IMR-90 (cell line): ENCODE measurements around the gene RGS7BP. TPM values are rescaled to one million over a fixed set of nuclear protein-coding genes. Genes with fewer than 3 reads are reported as not detected.

Source experiments
- ATAC-seq: fragments of 200-7000 bp; cut with Tn5 transposase; 2 replicates; pipeline ENCODE4 v1.9.1; 2020; ENCODE audit warnings: low read depth, mild to moderate bottlenecking, moderate library complexity
- BruUV-seq: library from RNA; stranded (reverse); fragments of 400-500 nt; replicated peaks from 2 replicates; lab custom pipeline; 2021; lab: Mats Ljungman, UMichigan
- CTCF ChIA-PET: fragments of 300-600 bp; formaldehyde crosslinking; extraction: SDS; loops from one replicate; lab custom pipeline; 2021; ENCODE audit warnings: antibody characterized with exemption; lab: Yijun Ruan, JAX
- POLR2A ChIA-PET: fragments of 300-600 bp; sonication (Branson Sonifier 250); formaldehyde crosslinking; loops from one replicate; lab custom pipeline; 2022; ENCODE audit warnings: antibody characterized with exemption; ENCODE audit not compliant: unreplicated experiment; lab: Charles Lee
- DNase-seq: peaks from one replicate; pipeline ENCODE4 v3.0.0; 2013
- H2AFZ ChIP-seq: replicated peaks from 2 replicates; pipeline ENCODE3; 2013; ENCODE audit warnings: low read length, mild to moderate bottlenecking; ENCODE audit not compliant: poor library complexity
- H2AK5ac ChIP-seq: 2 replicates; pipeline ENCODE4 v1.6.1; 2013; ENCODE audit warnings: low read depth, low read length, inconsistent platforms
- H2AK9ac ChIP-seq: replicated peaks from 2 replicates; pipeline ENCODE3; 2013; ENCODE audit warnings: mild to moderate bottlenecking, low read depth, low read length, moderate library complexity; ENCODE audit not compliant: poor library complexity
- H2BK120ac ChIP-seq: 2 replicates; pipeline ENCODE4 v1.6.1; 2013; ENCODE audit warnings: low read depth, low read length, inconsistent platforms
- H2BK15ac ChIP-seq: 3 replicates; pipeline ENCODE4 v1.6.1; 2013; ENCODE audit warnings: low read depth, low read length, inconsistent platforms
- H2BK20ac ChIP-seq: 2 replicates; pipeline ENCODE4 v1.6.1; 2013; ENCODE audit warnings: low read depth, mild to moderate bottlenecking, inconsistent platforms, low read length, moderate library complexity
- H2BK5ac ChIP-seq: 2 replicates; pipeline ENCODE4 v1.6.1; 2013; ENCODE audit warnings: mild to moderate bottlenecking, low read depth, low read length, inconsistent platforms; ENCODE audit not compliant: poor library complexity, severe bottlenecking
- H3K14ac ChIP-seq: replicated peaks from 2 replicates; pipeline ENCODE4 v1.6.1; 2013; ENCODE audit warnings: low read depth, low read length, inconsistent platforms
- H3K18ac ChIP-seq: 2 replicates; pipeline ENCODE4 v1.6.1; 2013; ENCODE audit warnings: low read depth, low read length, control low read depth
- H3K23ac ChIP-seq: 2 replicates; pipeline ENCODE4 v1.6.1; 2013; ENCODE audit warnings: low read depth, low read length, inconsistent platforms
- H3K27ac ChIP-seq: 2 replicates; pipeline ENCODE4 v1.5.1; 2013; ENCODE audit warnings: mild to moderate bottlenecking, control low read depth, low read length; ENCODE audit not compliant: insufficient read depth
- H3K27me3 ChIP-seq: 2 replicates; pipeline ENCODE4 v1.6.1; 2013; ENCODE audit warnings: low read length; ENCODE audit not compliant: control insufficient read depth, insufficient read depth
- H3K36me3 ChIP-seq: 2 replicates; pipeline ENCODE4 v1.6.1; 2013; ENCODE audit warnings: low read length, mixed read lengths; ENCODE audit not compliant: control insufficient read depth, insufficient read depth
- H3K4ac ChIP-seq: 2 replicates; pipeline ENCODE4 v1.6.1; 2013; ENCODE audit warnings: low read depth, low read length, inconsistent platforms
- H3K4me1 ChIP-seq: 2 replicates; pipeline ENCODE4 v1.6.1; 2013; ENCODE audit warnings: low read length, mixed read lengths; ENCODE audit not compliant: control insufficient read depth, insufficient read depth
- H3K4me2 ChIP-seq: 2 replicates; pipeline ENCODE4 v1.6.1; 2013; ENCODE audit warnings: low read depth, mild to moderate bottlenecking, control low read depth, low read length, moderate library complexity
- H3K4me3 ChIP-seq: 2 replicates; pipeline ENCODE4 v1.5.1; 2013; ENCODE audit warnings: low read depth, mild to moderate bottlenecking, control low read depth, low read length, moderate library complexity; ENCODE audit not compliant: insufficient read depth
- H3K56ac ChIP-seq: 2 replicates; pipeline ENCODE4 v1.6.1; 2013; ENCODE audit warnings: low read length, inconsistent platforms; ENCODE audit not compliant: insufficient read depth; ENCODE audit errors: extremely low read depth
- H3K79me1 ChIP-seq, 2 experiments: 2 replicates each; pipeline ENCODE4 v1.6.1; 2013; ENCODE audit warnings: low read length in 2 of 2, inconsistent platforms in 1 of 2, low read depth in 1 of 2
- H3K9ac ChIP-seq: 2 replicates; pipeline ENCODE4 v1.6.1; 2013; ENCODE audit warnings: low read depth, low read length, control low read depth
- H3K9me1 ChIP-seq: 2 replicates; pipeline ENCODE4 v1.6.1; 2013; ENCODE audit warnings: low read length, inconsistent platforms; ENCODE audit not compliant: insufficient read depth
- H3K9me3 ChIP-seq: 2 replicates; pipeline ENCODE4 v1.6.1; 2013; ENCODE audit warnings: low read length; ENCODE audit not compliant: control insufficient read depth, insufficient read depth
- H4K20me1 ChIP-seq: 2 replicates; pipeline ENCODE4 v1.6.1; 2013; ENCODE audit warnings: low read length, inconsistent platforms; ENCODE audit not compliant: insufficient read depth
- H4K5ac ChIP-seq: 2 replicates; pipeline ENCODE4 v1.6.1; 2013; ENCODE audit warnings: mild to moderate bottlenecking, low read depth, low read length, control low read depth
- H4K8ac ChIP-seq, 2 experiments: 2 replicates each; pipeline ENCODE4 v1.6.1; 2013; ENCODE audit warnings: low read depth in 2 of 2, low read length in 2 of 2, control low read depth in 1 of 2, inconsistent platforms in 1 of 2
- H4K91ac ChIP-seq: 2 replicates; pipeline ENCODE4 v1.6.1; 2013; ENCODE audit warnings: low read depth, low read length, inconsistent platforms; ENCODE audit not compliant: insufficient read depth
- BHLHE40 ChIP-seq: fragments of 150-350 bp; IDR thresholded peaks from 2 replicates; pipeline ENCODE4 v1.6.1; 2016; ENCODE audit warnings: mild to moderate bottlenecking, low read depth, low read length
- CEBPB ChIP-seq: IDR thresholded peaks from 2 replicates; pipeline ENCODE4 v1.6.1; 2012; ENCODE audit warnings: low read depth, low read length, improper control_type of control experiment
- CHD1 ChIP-seq: IDR thresholded peaks from 2 replicates; pipeline ENCODE4 v1.6.1; 2012; ENCODE audit warnings: low read depth, low read length, improper control_type of control experiment
- CTCF ChIP-seq: conservative IDR thresholded peaks from 2 replicates; pipeline ENCODE4 v1.5.1; 2012; ENCODE audit warnings: mild to moderate bottlenecking, low read depth, low read length, improper control_type of control experiment
- ELK1 ChIP-seq: fragments of 150-350 bp; IDR thresholded peaks from 2 replicates; pipeline ENCODE4 v1.6.1; 2016; ENCODE audit warnings: low read depth, mild to moderate bottlenecking, low read length, moderate library complexity, borderline replicate concordance
- FOS ChIP-seq: fragments of 150-350 bp; IDR thresholded peaks from 2 replicates; pipeline ENCODE4 v1.6.1; 2016; ENCODE audit warnings: low read depth, low read length
- MAFK ChIP-seq: IDR thresholded peaks from 2 replicates; pipeline ENCODE4 v1.6.1; 2012; ENCODE audit warnings: low read depth, low read length, improper control_type of control experiment
- MAZ ChIP-seq: IDR thresholded peaks from 2 replicates; pipeline ENCODE4 v1.6.1; 2012; ENCODE audit warnings: low read depth, mild to moderate bottlenecking, low read length, improper control_type of control experiment, moderate library complexity, borderline replicate concordance
- MXI1 ChIP-seq: IDR thresholded peaks from 2 replicates; pipeline ENCODE4 v1.6.1; 2012; ENCODE audit warnings: low read depth, mild to moderate bottlenecking, low read length, moderate library complexity, borderline replicate concordance
- NFE2L2 ChIP-seq: fragments of 150-350 bp; IDR thresholded peaks from 2 replicates; pipeline ENCODE4 v1.6.1; 2016; ENCODE audit warnings: low read depth, mild to moderate bottlenecking, low read length
- POLR2A ChIP-seq: IDR thresholded peaks from 2 replicates; pipeline ENCODE4 v1.6.1; 2012; ENCODE audit warnings: mild to moderate bottlenecking, low read depth, low read length
- RAD21 ChIP-seq: IDR thresholded peaks from 2 replicates; pipeline ENCODE4 v1.6.1; 2012; ENCODE audit warnings: low read length, improper control_type of control experiment
- RCOR1 ChIP-seq: IDR thresholded peaks from 2 replicates; pipeline ENCODE4 v1.6.1; 2012; ENCODE audit warnings: mild to moderate bottlenecking, low read length, improper control_type of control experiment; ENCODE audit not compliant: insufficient replicate concordance
- RFX5 ChIP-seq: IDR thresholded peaks from 2 replicates; pipeline ENCODE4 v1.8.0; 2012; ENCODE audit warnings: low read depth, mild to moderate bottlenecking, low read length, moderate library complexity
- SMC3 ChIP-seq: fragments of 150-350 bp; IDR thresholded peaks from 2 replicates; pipeline ENCODE4 v1.6.1; 2016; ENCODE audit warnings: low read depth, mild to moderate bottlenecking, antibody characterized with exemption, low read length, moderate library complexity
- USF2 ChIP-seq: fragments of 150-350 bp; IDR thresholded peaks from 2 replicates; pipeline ENCODE4 v1.6.1; 2017; ENCODE audit warnings: mild to moderate bottlenecking, antibody characterized with exemption, low read length, low read depth
- WGBS, 2 experiments: methylation state at CpG; one replicate each; pipeline versions ENCODE4 v1.1.5 to v1.1.7; 2013; ENCODE audit warnings: missing lambda C conversion rate in 2 of 2; ENCODE audit not compliant: insufficient read length in 1 of 2; ENCODE audit errors: extremely low coverage in 2 of 2; 5-methylcytosine and 5-hydroxymethylcytosine counted together
- dilution Hi-C: fragments of 300-500 bp; cut with HindIII; formaldehyde crosslinking; loops from one replicate; pipeline ENCODE4 v1.14.3; 2018; ENCODE audit warnings: low sequenced_read_pairs; ENCODE audit not compliant: unreplicated experiment
- in situ Hi-C: fragments of 300-500 bp; cut with MboI; formaldehyde crosslinking; loops from 3 replicates; pipeline ENCODE4 v1.14.3; 2019; ENCODE audit warnings: low sequenced_read_pairs, inconsistent platforms, mixed read lengths
- intact Hi-C: fragments of 100-400 bp; cut with micrococcal nuclease; formaldehyde crosslinking; loops from 2 replicates; pipeline ENCODE4 v1.10.0; 2022
- polyA plus RNA-seq, 3 experiments: library from polyadenylated mRNA; depleted of rRNA; stranded (reverse); fragments of >200 nt; gene quantifications; 2 replicates each; pipeline ENCODE4 v1.2.3, GENCODE V29; 2012; ENCODE audit warnings: low replicate concordance in 1 of 3
- total RNA-seq: library from RNA; depleted of rRNA; stranded (reverse); fragments of >200 nt; gene quantifications from 2 replicates; pipeline ENCODE4 v1.2.3, GENCODE V29; 2012

RGS7BP gene
- total and polyA plus RNA-seq, 2 of the 4 experiments (the other 2 are of a cell fraction) = not detected

- Histone ChIP-seq H3K14ac (no peak overlapping the region), H3K36me3 (no peaks in the 10 kb centered on the region), H2BK20ac (no peak overlapping the region), H3K9ac (no peak overlapping the region), H2AFZ (no peak overlapping the region), H3K4me2 (no peak overlapping the region), H2AK5ac (no peak overlapping the region), H3K27me3 (no peaks in the 10 kb centered on the region), H3K9me3 (no peaks in the 10 kb centered on the region), H3K4me3 (no peak overlapping the region), H4K5ac (no peak overlapping the region), H2BK15ac (no peak overlapping the region), H2AK9ac (no peak overlapping the region), H2BK5ac (no peak overlapping the region), H3K4ac (no peak overlapping the region), H3K79me1 (no peaks in the 10 kb centered on the region), H3K23ac (no peak overlapping the region), H3K4me1 (no peaks in the 10 kb centered on the region), H3K9me1 (no peaks in the 10 kb centered on the region), H4K8ac (no peak overlapping the region), H4K91ac (no peak overlapping the region), H4K20me1 (no peaks in the 10 kb centered on the region), H2BK120ac (no peak overlapping the region), H3K18ac (no peak overlapping the region), H3K56ac (no peak overlapping the region), H3K27ac (no peak overlapping the region)
- POLR2A ChIA-PET = no interaction called here
- in situ Hi-C loops = no loop called here
- no TSS peak for BruUV-seq
- no CpG with 5 or more reads among the region's 2 CpGs for WGBS, 2 experiments
- TF ChIP-seq NFE2L2 (no peak), RCOR1 (no peak), RAD21 (no peak), FOS (no peak), MAZ (no peak), POLR2A (no peak), MAFK (no peak), SMC3 (no peak), CEBPB (no peak), RFX5 (no peak), USF2 (no peak), CTCF (no peak), BHLHE40 (no peak), ELK1 (no peak), CHD1 (no peak), MXI1 (no peak)
- CTCF ChIA-PET = no interaction called here
- intact Hi-C loops = no loop called here
- dilution Hi-C loops = no loop called here
- DNase-seq (no peak), ATAC-seq (no peak)
Measured at GRCh38 chr5:64557911-64558310, 52.1 kb downstream of the RGS7BP start.
